Epidermal melanocyte (primary cell): Measurements from ENCODE around the gene HSD3B7.
"Not testable (repeated sequence)": the region's sequence is repeated elsewhere in the genome, so short reads cannot be mapped to it uniquely, and the experiment has no call there.

ENCODE experiments used
- DNase-seq: peaks from one replicate; pipeline ENCODE4 v3.0.0; 2011; ENCODE audit warnings: low spot score; ENCODE audit not compliant: insufficient read length

Gene HSD3B7

GRCh38 chr16:30998852-30999761 lies 14.1 kb downstream of the HSD3B7 start:
- no peak for DNase-seq

DNA sequence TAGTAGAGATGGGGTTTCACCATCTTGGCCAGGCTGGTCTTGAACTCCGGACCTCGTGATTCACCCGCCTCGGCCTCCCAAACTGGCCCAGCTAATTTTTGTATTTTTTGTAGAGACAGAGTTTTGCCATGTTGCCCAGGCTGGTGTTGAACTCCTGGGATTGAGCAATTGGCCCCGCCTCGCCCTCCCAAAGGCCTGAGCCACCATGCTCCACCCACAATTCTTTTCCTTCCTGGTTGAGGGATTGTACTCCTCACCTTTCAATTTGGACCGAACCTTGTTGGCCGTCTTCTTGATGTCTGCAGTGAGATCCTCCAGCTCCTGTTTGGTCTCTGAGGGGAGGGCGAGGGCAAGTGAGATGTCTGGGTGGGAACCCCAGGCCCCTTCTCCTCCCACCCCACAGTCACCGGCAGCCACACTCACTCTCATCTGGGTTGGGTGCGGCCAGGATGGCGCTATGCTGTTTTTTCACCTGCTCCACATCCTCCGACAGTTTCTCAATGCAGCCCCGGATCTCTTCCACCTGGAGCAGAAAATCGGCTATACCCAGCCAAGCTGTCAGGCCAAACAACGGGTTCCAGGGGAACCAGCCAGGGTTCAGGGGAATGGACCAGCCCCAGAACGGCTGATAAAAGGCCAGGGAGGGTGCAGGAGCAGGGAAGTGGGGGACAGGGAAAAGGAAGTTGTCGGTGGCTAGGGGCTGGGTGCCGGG lies 15.8 kb downstream of the HSD3B7 start:
- DNase-seq = no peak

GRCh38 chr16:31001507-31002249 lies 16.7 kb downstream of the HSD3B7 start:
- DNase-seq = no peak

DNA sequence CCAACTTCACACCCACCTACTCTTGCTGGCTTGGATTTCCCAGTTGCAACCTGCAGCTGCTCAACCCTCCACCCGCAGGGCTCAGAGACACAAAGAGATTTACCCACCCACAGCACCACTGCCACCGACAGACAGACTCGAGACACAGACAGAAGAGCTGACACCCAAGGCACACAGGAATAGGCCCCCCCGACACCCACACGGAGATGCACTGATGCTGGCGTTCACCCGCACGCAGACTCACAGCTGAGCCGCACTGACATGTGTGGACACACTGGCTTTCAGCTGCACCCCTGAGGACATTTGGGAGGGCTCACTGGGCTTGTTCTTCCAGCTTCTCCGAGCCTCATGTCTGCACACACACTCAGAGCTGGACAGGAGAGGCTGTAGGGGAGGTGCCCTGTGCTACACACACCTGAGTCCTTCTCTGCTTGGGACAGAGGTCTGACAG lies 17.3 kb downstream of the HSD3B7 start:
- no peak for DNase-seq

- no peak for DNase-seq
These were observed 17.9 kb downstream of the HSD3B7 start for GRCh38 chr16:31002862-31003341.

DNA sequence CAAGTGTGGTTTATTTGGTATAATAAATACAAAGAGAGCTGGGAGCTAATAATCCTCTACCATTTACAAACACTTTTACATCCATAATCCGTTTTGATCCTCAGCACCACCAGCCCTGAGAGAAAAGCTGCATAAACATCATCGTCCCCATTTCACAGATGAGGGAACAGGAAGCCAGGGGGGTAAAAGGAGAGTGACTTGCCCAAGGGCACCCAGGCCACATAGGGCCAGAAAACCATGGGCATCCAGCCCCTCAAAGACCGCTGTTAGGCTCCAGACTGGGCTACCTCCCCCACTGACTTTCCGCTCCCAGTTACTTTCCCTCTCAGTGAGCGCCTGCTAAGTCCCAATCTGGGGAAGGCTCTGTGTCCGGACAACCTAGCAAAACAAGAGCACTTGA lies 18.7 kb downstream of the HSD3B7 start:
- DNase-seq = no peak

DNA sequence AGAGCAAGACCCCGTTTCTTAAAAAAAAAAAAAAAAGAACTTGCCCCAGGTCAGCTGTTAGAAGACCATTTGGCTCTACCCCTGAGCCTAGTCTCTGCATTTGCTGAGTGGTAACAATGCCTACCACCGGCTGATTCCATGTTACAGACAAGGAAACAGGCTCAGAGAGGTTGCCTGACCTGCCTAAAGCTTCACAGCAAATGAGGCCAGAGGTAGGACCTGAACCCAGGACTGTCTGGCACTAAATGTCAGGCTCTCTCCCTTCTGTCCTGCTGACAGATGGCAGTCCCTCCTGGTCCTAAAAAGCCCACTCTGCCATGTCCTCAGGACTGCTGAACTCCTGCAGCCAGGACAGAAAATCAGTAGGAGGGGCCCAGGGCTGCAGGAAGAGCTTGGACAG lies 19.7 kb downstream of the HSD3B7 start:
- DNase-seq = no peak

- no peak for DNase-seq
These were observed 20.5 kb downstream of the HSD3B7 start for GRCh38 chr16:31005350-31006085.

- no peak for DNase-seq
These were observed 21.0 kb downstream of the HSD3B7 start for GRCh38 chr16:31006086-31006385.

DNA sequence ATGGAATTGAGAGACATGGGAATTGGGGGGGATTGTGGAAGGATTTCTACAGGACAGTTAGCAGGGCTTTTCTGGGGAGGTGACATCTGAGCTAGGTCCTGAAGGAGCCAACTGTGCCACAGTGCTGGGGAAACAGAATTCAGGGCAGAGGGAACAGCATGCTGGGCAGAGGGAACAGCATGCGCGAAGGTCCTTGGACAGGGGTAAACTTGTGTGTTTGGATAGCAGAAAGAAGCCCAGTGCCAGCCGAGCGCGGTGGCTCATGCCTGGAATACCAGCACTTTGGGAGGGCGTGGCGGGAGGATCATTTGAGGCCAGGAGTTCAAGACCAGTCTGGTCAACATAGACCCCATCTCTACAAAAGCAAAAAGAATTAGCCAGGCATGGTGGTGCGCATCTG lies 21.6 kb downstream of the HSD3B7 start:
- DNase-seq = no peak

DNA sequence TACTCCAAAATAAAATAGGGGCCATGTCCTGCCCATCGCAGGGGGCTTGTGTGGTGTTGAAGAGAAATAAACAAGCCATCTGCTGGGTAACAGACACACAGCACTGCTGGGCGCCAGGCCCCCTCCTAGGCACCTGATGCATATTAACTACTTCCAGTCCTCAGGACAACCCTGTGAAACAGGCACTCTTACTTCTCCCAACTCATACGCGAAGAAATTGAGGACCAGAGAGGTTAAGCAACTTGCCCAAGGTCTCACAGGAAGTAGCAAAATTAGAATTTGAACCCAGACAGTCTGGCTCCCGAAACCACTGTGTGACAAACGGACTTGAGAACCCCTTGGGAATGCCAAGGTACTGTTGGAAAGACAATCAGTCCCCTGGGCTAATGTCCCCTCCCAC lies 22.7 kb downstream of the HSD3B7 start:
- no peak for DNase-seq

DNA sequence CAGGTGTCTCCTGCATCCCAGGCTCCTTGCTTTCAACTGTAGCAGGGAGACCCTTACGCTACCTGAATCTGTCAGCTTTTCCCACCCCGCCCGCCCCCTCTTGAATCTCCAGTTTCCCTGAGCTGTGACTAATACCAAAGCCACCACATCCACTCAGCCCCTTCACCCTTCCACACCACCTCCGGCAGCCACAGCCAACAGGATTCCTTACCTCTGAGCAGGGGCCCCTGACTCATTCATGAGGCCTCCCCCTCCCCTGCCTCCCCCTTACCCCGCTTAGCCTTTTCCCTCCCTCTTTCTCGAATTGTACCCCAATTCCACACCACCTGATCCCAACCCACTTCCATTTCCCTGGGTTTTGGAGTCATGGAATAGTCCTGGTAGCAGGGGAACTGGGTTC lies 23.1 kb downstream of the HSD3B7 start:
- no peak for DNase-seq

- DNase-seq = no peak
These were observed 23.5 kb downstream of the HSD3B7 start for GRCh38 chr16:31008551-31008950.

GRCh38 chr16:31009120-31009519 lies 24.1 kb downstream of the HSD3B7 start:
- DNase-seq = no peak

- no peak for DNase-seq
These were observed 25.0 kb downstream of the HSD3B7 start for GRCh38 chr16:31009894-31010584.

GRCh38 chr16:31010585-31011325 lies 25.7 kb downstream of the HSD3B7 start, which contains the start of gene STX1B:
STX1B (minus strand) TSS chr16:31010638; CDS start chr16:31010396, 242 bp downstream.
- DNase-seq = no peak

DNA sequence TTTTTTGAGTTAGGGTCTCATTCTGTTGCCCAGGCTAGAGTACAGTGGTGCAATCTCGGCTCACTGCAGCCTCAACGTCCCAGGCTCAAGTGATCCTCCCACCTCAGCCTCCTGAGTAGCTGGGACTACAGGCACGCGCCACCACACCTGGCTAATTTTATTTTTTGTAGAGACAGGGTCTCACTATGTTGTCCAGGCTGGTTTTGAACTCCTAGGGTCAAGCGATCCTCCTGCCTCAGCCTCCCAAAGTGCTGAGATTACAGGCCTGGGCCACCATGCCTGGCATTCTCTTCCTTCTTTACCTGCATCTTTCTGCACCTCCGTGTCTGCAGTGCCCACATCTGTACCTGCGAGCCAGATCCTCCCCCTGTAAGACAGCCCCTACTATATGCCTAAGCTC lies 26.8 kb downstream of the HSD3B7 start:
- DNase-seq = not testable (repeated sequence)

- DNase-seq = not testable (repeated sequence)
These were observed 28.3 kb downstream of the HSD3B7 start for GRCh38 chr16:31013292-31013691.

DNA sequence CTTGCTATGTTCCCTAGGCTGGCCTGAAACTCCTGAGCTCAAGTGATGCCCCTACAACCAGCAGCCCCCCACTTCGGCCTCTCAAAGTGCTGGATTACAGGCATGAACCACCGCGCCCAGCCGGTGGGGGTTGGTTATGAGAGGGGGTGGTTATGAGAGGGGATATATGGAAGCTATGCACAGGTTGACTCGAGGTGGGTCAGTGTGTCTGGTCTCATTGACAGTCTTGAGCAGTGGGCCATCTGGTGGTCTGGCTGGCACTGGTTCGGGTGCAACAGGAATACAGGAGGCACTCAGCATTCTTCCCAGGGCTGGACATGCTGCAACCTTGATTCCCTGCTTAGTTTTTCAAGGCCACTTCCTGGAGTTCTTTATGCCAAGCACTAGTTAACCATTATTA lies 31.0 kb downstream of the HSD3B7 start:
- no peak for DNase-seq

DNA sequence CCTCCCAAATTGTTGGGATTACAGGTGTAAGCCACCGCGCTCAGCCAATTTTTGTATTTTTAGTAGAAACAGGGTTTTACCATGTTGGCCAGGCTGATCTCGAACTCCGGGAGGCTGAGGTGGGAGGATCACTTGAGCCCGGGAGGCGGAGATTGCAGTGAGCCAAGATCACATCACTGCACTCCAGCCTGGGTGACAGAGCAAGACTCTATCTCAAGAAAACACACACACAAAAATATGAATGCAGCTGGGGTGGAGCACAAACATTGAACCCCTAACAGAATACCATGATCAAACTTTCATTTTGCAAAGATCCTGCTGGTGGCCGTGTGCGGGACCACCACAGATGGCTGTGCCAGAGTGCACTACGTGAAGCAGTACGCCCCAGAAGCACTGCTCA lies 32.7 kb downstream of the HSD3B7 start:
- not testable (repeated sequence) for DNase-seq
